IMR-90 (cell line): ENCODE measurements around the gene IL1RAP.

Experiments
- CEBPB ChIP-seq: IDR thresholded peaks from 2 replicates; pipeline ENCODE4 v1.6.1; 2012; ENCODE audit warnings: low read depth, low read length, improper control_type of control experiment
- FOS ChIP-seq: fragments of 150-350 bp; IDR thresholded peaks from 2 replicates; pipeline ENCODE4 v1.6.1; 2016; ENCODE audit warnings: low read depth, low read length
- MAFK ChIP-seq: IDR thresholded peaks from 2 replicates; pipeline ENCODE4 v1.6.1; 2012; ENCODE audit warnings: low read depth, low read length, improper control_type of control experiment
- MAZ ChIP-seq: IDR thresholded peaks from 2 replicates; pipeline ENCODE4 v1.6.1; 2012; ENCODE audit warnings: low read depth, mild to moderate bottlenecking, low read length, improper control_type of control experiment, moderate library complexity, borderline replicate concordance
- MXI1 ChIP-seq: IDR thresholded peaks from 2 replicates; pipeline ENCODE4 v1.6.1; 2012; ENCODE audit warnings: low read depth, mild to moderate bottlenecking, low read length, moderate library complexity, borderline replicate concordance
- POLR2A ChIP-seq: IDR thresholded peaks from 2 replicates; pipeline ENCODE4 v1.6.1; 2012; ENCODE audit warnings: mild to moderate bottlenecking, low read depth, low read length
- RAD21 ChIP-seq: IDR thresholded peaks from 2 replicates; pipeline ENCODE4 v1.6.1; 2012; ENCODE audit warnings: low read length, improper control_type of control experiment
- RCOR1 ChIP-seq: IDR thresholded peaks from 2 replicates; pipeline ENCODE4 v1.6.1; 2012; ENCODE audit warnings: mild to moderate bottlenecking, low read length, improper control_type of control experiment; ENCODE audit not compliant: insufficient replicate concordance
- RFX5 ChIP-seq: IDR thresholded peaks from 2 replicates; pipeline ENCODE4 v1.8.0; 2012; ENCODE audit warnings: low read depth, mild to moderate bottlenecking, low read length, moderate library complexity
- SMC3 ChIP-seq: fragments of 150-350 bp; IDR thresholded peaks from 2 replicates; pipeline ENCODE4 v1.6.1; 2016; ENCODE audit warnings: low read depth, mild to moderate bottlenecking, antibody characterized with exemption, low read length, moderate library complexity
- TF ChIP-seq, protein P1 (sequence below): conservative IDR thresholded peaks from 2 replicates; pipeline ENCODE4 v1.5.1; 2012; ENCODE audit warnings: mild to moderate bottlenecking, low read depth, low read length, improper control_type of control experiment
- TF ChIP-seq, protein P2 (sequence below): fragments of 150-350 bp; IDR thresholded peaks from 2 replicates; pipeline ENCODE4 v1.6.1; 2016; ENCODE audit warnings: low read depth, mild to moderate bottlenecking, low read length, moderate library complexity, borderline replicate concordance

DNA sequence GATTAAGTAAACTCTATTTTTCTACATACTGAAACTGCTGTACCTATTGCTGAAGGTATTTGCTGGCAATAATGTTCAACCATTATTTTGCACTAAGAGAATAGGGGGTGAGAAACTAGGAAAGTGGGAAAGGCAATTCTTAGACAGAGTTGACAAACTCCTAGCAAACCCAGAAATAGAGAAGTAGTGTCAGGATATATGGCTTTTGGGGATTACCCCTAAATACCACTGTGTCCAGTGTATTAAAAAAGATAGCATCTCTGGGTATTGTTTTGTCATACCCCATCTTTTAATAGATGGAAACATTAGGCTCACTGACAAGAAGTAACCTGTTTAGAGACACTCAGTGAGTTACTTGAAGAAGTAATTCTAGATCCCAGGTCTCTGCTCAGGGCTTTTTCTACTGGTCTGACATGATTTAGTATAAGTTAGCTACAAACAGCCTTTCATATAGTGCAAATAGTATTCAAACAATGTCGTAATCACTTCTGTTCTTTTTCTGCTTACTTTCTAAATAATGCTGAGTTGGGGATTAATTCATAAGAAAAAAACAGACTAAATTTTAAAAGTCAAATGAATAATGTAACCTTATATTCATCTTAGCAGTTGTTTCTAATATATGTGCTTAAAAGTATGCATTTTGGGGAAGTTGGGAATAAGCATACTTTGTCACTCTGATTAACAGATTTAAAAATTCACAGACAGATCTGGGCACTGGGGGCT, 107.2 kb downstream of the IL1RAP start:
- TF ChIP-seq, protein P1, sequence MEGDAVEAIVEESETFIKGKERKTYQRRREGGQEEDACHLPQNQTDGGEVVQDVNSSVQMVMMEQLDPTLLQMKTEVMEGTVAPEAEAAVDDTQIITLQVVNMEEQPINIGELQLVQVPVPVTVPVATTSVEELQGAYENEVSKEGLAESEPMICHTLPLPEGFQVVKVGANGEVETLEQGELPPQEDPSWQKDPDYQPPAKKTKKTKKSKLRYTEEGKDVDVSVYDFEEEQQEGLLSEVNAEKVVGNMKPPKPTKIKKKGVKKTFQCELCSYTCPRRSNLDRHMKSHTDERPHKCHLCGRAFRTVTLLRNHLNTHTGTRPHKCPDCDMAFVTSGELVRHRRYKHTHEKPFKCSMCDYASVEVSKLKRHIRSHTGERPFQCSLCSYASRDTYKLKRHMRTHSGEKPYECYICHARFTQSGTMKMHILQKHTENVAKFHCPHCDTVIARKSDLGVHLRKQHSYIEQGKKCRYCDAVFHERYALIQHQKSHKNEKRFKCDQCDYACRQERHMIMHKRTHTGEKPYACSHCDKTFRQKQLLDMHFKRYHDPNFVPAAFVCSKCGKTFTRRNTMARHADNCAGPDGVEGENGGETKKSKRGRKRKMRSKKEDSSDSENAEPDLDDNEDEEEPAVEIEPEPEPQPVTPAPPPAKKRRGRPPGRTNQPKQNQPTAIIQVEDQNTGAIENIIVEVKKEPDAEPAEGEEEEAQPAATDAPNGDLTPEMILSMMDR, result no peak
- no peak for TF ChIP-seq RAD21
- no peak for TF ChIP-seq MXI1
- TF ChIP-seq MAZ, result no peak
- no peak for TF ChIP-seq POLR2A
- no peak for TF ChIP-seq RFX5
- no peak for TF ChIP-seq CEBPB
- TF ChIP-seq, protein P2, sequence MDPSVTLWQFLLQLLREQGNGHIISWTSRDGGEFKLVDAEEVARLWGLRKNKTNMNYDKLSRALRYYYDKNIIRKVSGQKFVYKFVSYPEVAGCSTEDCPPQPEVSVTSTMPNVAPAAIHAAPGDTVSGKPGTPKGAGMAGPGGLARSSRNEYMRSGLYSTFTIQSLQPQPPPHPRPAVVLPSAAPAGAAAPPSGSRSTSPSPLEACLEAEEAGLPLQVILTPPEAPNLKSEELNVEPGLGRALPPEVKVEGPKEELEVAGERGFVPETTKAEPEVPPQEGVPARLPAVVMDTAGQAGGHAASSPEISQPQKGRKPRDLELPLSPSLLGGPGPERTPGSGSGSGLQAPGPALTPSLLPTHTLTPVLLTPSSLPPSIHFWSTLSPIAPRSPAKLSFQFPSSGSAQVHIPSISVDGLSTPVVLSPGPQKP, result no peak
- no peak for TF ChIP-seq FOS
- TF ChIP-seq RCOR1, result no peak
- TF ChIP-seq SMC3, result no peak
- peak; percentile 62 for TF ChIP-seq MAFK
